Right lobe of liver (tissue), 4 donors: Measurements from ENCODE around the gene MLANA.

Source experiments
- POLR2A ChIP-seq: fragments of 450-650 bp; IDR thresholded peaks from one replicate; pipeline ENCODE4 v1.6.1; 2017; ENCODE audit warnings: antibody characterized with exemption, mild to moderate bottlenecking
- TF ChIP-seq, protein P1 (sequence below), 4 donors: fragments of 200-600 bp in 3 of 4; fragments of 450-650 bp in 1 of 4; IDR thresholded peaks; one replicate each; pipeline versions ENCODE4 v1.5.1 to v1.8.0; 2016 to 2022; ENCODE audit warnings: antibody characterized with exemption in 4 of 4, mild to moderate bottlenecking in 2 of 4
- donor health status: DM: no; HTN: no; CAD: no.
- donor health status: DM: no; HTN: no; CAD: no.
- donor health status: DM: no; HTN: yes; CAD: no.

DNA sequence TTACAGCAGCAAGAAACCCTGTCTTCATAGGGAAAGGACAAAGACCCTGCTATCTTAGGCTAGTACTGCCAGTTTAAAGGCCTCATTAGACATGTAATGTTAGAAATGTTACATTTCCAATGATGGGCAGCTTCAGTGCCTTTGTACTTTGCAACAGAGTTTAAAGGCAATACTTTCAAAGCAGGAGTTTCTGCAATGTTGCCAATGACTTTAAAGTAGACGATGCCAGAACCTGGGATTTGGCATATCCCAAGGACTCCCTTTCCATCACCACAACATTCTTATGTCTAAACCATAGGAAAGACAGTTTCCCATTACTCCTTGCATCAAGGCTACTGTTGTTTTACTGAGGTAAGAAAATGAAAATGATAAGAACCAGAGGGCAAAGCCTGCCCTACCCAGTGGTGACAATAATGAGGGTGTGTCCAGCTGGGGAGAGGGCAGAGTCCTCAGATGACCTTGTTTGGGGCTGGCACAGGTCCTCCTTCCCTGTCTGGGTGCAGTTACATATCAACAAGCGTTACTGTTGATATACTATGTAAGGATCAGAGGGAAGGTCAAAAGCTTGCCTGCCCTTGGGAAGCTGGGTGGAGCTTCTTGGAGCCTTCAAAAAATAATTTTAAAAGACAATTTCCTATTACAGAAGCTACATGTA is 27.5 kb upstream of the MLANA start:
- TF ChIP-seq, protein P1, sequence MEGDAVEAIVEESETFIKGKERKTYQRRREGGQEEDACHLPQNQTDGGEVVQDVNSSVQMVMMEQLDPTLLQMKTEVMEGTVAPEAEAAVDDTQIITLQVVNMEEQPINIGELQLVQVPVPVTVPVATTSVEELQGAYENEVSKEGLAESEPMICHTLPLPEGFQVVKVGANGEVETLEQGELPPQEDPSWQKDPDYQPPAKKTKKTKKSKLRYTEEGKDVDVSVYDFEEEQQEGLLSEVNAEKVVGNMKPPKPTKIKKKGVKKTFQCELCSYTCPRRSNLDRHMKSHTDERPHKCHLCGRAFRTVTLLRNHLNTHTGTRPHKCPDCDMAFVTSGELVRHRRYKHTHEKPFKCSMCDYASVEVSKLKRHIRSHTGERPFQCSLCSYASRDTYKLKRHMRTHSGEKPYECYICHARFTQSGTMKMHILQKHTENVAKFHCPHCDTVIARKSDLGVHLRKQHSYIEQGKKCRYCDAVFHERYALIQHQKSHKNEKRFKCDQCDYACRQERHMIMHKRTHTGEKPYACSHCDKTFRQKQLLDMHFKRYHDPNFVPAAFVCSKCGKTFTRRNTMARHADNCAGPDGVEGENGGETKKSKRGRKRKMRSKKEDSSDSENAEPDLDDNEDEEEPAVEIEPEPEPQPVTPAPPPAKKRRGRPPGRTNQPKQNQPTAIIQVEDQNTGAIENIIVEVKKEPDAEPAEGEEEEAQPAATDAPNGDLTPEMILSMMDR (IDR thresholded peaks at IDR 0.05) = no peak
- TF ChIP-seq POLR2A = no peak
